HepG2 (cell line): ENCODE measurements around the gene TGM1. TPM values are rescaled to one million over a fixed set of nuclear protein-coding genes. Genes with fewer than 3 reads are reported as not detected.

Experiments used
- ARNTL ChIP-seq: sonication (generic); formaldehyde crosslinking; IDR thresholded peaks from 2 replicates; pipeline ENCODE4 v1.4.0; 2020; ENCODE audit warnings: mild to moderate bottlenecking, missing genetic modification reagents
- FOSL1 ChIP-seq: sonication (generic); formaldehyde crosslinking; IDR thresholded peaks from 2 replicates; pipeline ENCODE4 v1.9.0; 2021; ENCODE audit warnings: missing genetic modification reagents, borderline replicate concordance
- GATAD1 ChIP-seq: IDR thresholded peaks from 2 replicates; pipeline ENCODE4 v1.6.1; 2016; ENCODE audit warnings: missing genetic modification reagents, missing compliant biosample characterization
- GFI1 ChIP-seq: sonication (generic); formaldehyde crosslinking; IDR thresholded peaks from 2 replicates; pipeline ENCODE4 v1.5.0; 2020; ENCODE audit warnings: missing genetic modification reagents, mild to moderate bottlenecking, borderline replicate concordance
- HNF4G ChIP-seq, 2 experiments: sonication (generic) in 1 of 2; formaldehyde crosslinking in 1 of 2; IDR thresholded peaks; 2 replicates each; pipeline versions ENCODE4 v1.4.0 to v1.6.1; 2011 to 2020; ENCODE audit warnings: borderline replicate concordance in 2 of 2, low read depth in 2 of 2, mild to moderate bottlenecking in 2 of 2, low read length in 1 of 2, missing genetic modification reagents in 1 of 2, moderate library complexity in 1 of 2
- KLF15 ChIP-seq: sonication (generic); formaldehyde crosslinking; IDR thresholded peaks from 2 replicates; pipeline ENCODE4 v1.8.1; 2023; ENCODE audit warnings: borderline replicate concordance, mild to moderate bottlenecking, inconsistent platforms, missing genetic modification reagents, mixed read lengths
- KMT2A ChIP-seq: sonication (generic); formaldehyde crosslinking; IDR thresholded peaks from 2 replicates; pipeline ENCODE4 v1.4.0; 2020; ENCODE audit warnings: missing genetic modification reagents
- MIXL1 ChIP-seq: IDR thresholded peaks from 2 replicates; pipeline ENCODE4 v1.6.1; 2016
- MYC ChIP-seq: sonication (generic); formaldehyde crosslinking; IDR thresholded peaks from 2 replicates; pipeline ENCODE4 v1.9.0; 2021; ENCODE audit warnings: missing genetic modification reagents, borderline replicate concordance
- MYNN ChIP-seq: sonication (generic); formaldehyde crosslinking; IDR thresholded peaks from 2 replicates; pipeline ENCODE4 v1.4.0; 2020; ENCODE audit warnings: mild to moderate bottlenecking, low read depth, missing genetic modification reagents
- POGK ChIP-seq: sonication (generic); formaldehyde crosslinking; conservative IDR thresholded peaks from 2 replicates; pipeline ENCODE4 v1.8.0; 2022; ENCODE audit warnings: mild to moderate bottlenecking, moderate library complexity, missing genetic modification reagents
- REL ChIP-seq: sonication (generic); formaldehyde crosslinking; conservative IDR thresholded peaks from 2 replicates; pipeline ENCODE4 v1.8.0; 2022; ENCODE audit warnings: mild to moderate bottlenecking, missing genetic modification reagents, moderate library complexity
- SRSF1 ChIP-seq: fragments of 200-400 bp; formaldehyde crosslinking; optimal IDR thresholded peaks from 2 replicates; pipeline ENCODE3; 2017; ENCODE audit warnings: mild to moderate bottlenecking, low read depth, low read length, moderate library complexity
- ZBTB20 ChIP-seq: sonication (generic); formaldehyde crosslinking; IDR thresholded peaks from 2 replicates; pipeline ENCODE4 v1.8.1; 2023; ENCODE audit warnings: missing genetic modification reagents, low read depth, mild to moderate bottlenecking, borderline replicate concordance
- ZEB1 ChIP-seq: IDR thresholded peaks from 2 replicates; pipeline ENCODE4 v1.6.1; 2012; ENCODE audit warnings: mild to moderate bottlenecking, low read depth, inconsistent platforms; ENCODE audit not compliant: insufficient replicate concordance
- ZKSCAN8 ChIP-seq: IDR thresholded peaks from 2 replicates; pipeline ENCODE4 v1.6.1; 2016; ENCODE audit warnings: borderline replicate concordance, missing genetic modification reagents, missing compliant biosample characterization
- ZNF337 ChIP-seq: sonication (generic); formaldehyde crosslinking; IDR thresholded peaks from 2 replicates; pipeline ENCODE4 v1.5.1; 2020; ENCODE audit warnings: missing genetic modification reagents, low read depth, mild to moderate bottlenecking, borderline replicate concordance
- ZNF33B ChIP-seq: sonication (generic); formaldehyde crosslinking; IDR thresholded peaks from 2 replicates; pipeline ENCODE4 v1.5.1; 2020; ENCODE audit warnings: mild to moderate bottlenecking, missing genetic modification reagents
- ZNF460 ChIP-seq: sonication (generic); formaldehyde crosslinking; IDR thresholded peaks from 2 replicates; pipeline ENCODE4 v1.5.1; 2020; ENCODE audit warnings: missing genetic modification reagents, mild to moderate bottlenecking, borderline replicate concordance
- ZNF572 ChIP-seq: sonication (generic); formaldehyde crosslinking; IDR thresholded peaks from 2 replicates; pipeline ENCODE4 v1.5.1; 2020; ENCODE audit warnings: mild to moderate bottlenecking, missing genetic modification reagents
- ZNF580 ChIP-seq: IDR thresholded peaks from 2 replicates; pipeline ENCODE4 v1.6.1; 2016; ENCODE audit warnings: low read depth, borderline replicate concordance
- ZNF660 ChIP-seq: sonication (generic); formaldehyde crosslinking; IDR thresholded peaks from 2 replicates; pipeline ENCODE4 v1.5.1; 2020; ENCODE audit warnings: mild to moderate bottlenecking, low read depth, missing genetic modification reagents, borderline replicate concordance
- ZNF672 ChIP-seq: sonication (generic); formaldehyde crosslinking; IDR thresholded peaks from 2 replicates; pipeline ENCODE4 v1.8.1; 2022; ENCODE audit warnings: missing genetic modification reagents
- ZNF782 ChIP-seq: sonication (generic); formaldehyde crosslinking; IDR thresholded peaks from 2 replicates; pipeline ENCODE4 v1.4.0; 2020; ENCODE audit warnings: missing genetic modification reagents, mild to moderate bottlenecking, borderline replicate concordance
- ZNF850 ChIP-seq: sonication (generic); formaldehyde crosslinking; conservative IDR thresholded peaks from 2 replicates; pipeline ENCODE4 v1.9.0; 2021; ENCODE audit warnings: mild to moderate bottlenecking, missing genetic modification reagents
- polyA plus RNA-seq, 8 experiments: library from polyadenylated mRNA; depleted of rRNA in 3 of 8; stranded (reverse) in 7 of 8; unstranded in 1 of 8; fragments of >200 nt; fragmentation: Illumina TruSeq in 4 of 8; extraction: Trizol in 4 of 8; gene quantifications; 2 replicates each; pipeline versions ENCODE4 v1.2.1 to v1.2.3, GENCODE V29; 2011 to 2016; ENCODE audit warnings: low read depth in 4 of 8, missing spikeins in 1 of 8, mixed read lengths in 1 of 8; ENCODE audit not compliant: insufficient read depth in 1 of 8
- total RNA-seq, 5 experiments: library from RNA; depleted of rRNA; stranded (reverse); fragments of >200 nt; fragmentation: Illumina TruSeq; extraction: Trizol; gene quantifications; 2 replicates each; pipeline ENCODE4 v1.2.3, GENCODE V29; 2016; ENCODE audit warnings: low read depth in 1 of 5

TGM1 gene
- total and polyA plus RNA-seq, 2 of the 13 experiments (the other 11 are each of a cell fraction or from before 2014, with no cell fraction given): 3.2 to 10.6 TPM

GRCh38 chr14:24212924-24213865 is 49.8 kb downstream of the TGM1 start, which contains the start of gene CHMP4A (continued):
- TF ChIP-seq ARNTL (CRISPR knock-in tag) (peak; percentile 93), MYNN (CRISPR knock-in tag) (no peak; the same call in 1 of the 2 replicates), ZNF850 (CRISPR knock-in tag) (no peak), ZKSCAN8 (peak; percentile 32; the same call in 1 of the 2 replicates), ZBTB20 (peak; percentile 91), MYC (CRISPR knock-in tag) (peak; percentile 99), ZNF782 (CRISPR knock-in tag) (peak; percentile 89), GFI1 (CRISPR knock-in tag) (no peak; the same call in 1 of the 2 replicates), ZNF660 (CRISPR knock-in tag) (peak; percentile 69; the same call in 1 of the 2 replicates), ZNF337 (peak; percentile 94; the same call in 1 of the 2 replicates), MIXL1 (CRISPR knock-in tag) (peak; percentile 87), ZNF572 (CRISPR knock-in tag) (peak; percentile 76), ZNF460 (CRISPR knock-in tag) (no peak), GATAD1 (CRISPR knock-in tag) (peak; percentile 99), KLF15 (CRISPR knock-in tag) (peak; percentile 90; the same call in 1 of the 2 replicates), ZNF580 (CRISPR knock-in tag) (peak; percentile 99), FOSL1 (0 out of 2 replicates have a peak, but pooled peaks have one; percentile 36), SRSF1 (peak; percentile 96), KMT2A (peak; percentile 100), ZEB1 (no peak), POGK (peak; percentile 98), REL (peak; percentile 78; the same call in 1 of the 2 replicates), HNF4G (IDR thresholded peaks at IDR 0.05; ENCODE audit: borderline replicate concordance, low read depth, low read length) (peak; percentile 46; the same call in 1 of the 2 replicates), HNF4G (CRISPR knock-in tag; IDR thresholded peaks at IDR 0.05; ENCODE audit: borderline replicate concordance, low read depth) (peak; percentile 76; the same call in 1 of the 2 replicates), ZNF33B (peak; percentile 39), ZNF672 (CRISPR knock-in tag) (no peak)
